Upper lobe of right lung (tissue), 1 donor: ENCODE results near the gene CRLF3. TPM values are rescaled to one million over a fixed set of nuclear protein-coding genes. Genes with fewer than 3 reads are reported as not detected.
A peak's percentile ranks its signal among the peaks of the same experiment; 100 is the strongest.

Experiments used
- ATAC-seq: fragments of 200-7000 bp; cut with Tn5 transposase; one replicate; pipeline ENCODE4 v1.9.1; 2020; ENCODE audit warnings: mild to moderate bottlenecking, moderate library complexity
- DNase-seq: peaks from one replicate; pipeline ENCODE4 v3.0.0-alpha.2; 2020
- H3K27ac ChIP-seq: fragments of 200-600 bp; one replicate; pipeline ENCODE4 v1.8.0; 2022
- H3K27me3 ChIP-seq: fragments of 200-600 bp; one replicate; pipeline ENCODE4 v1.8.0; 2022; ENCODE audit warnings: mild to moderate bottlenecking
- H3K36me3 ChIP-seq: fragments of 200-600 bp; one replicate; pipeline ENCODE4 v1.8.0; 2022
- H3K4me1 ChIP-seq: fragments of 200-600 bp; one replicate; pipeline ENCODE4 v1.8.0; 2022
- H3K4me3 ChIP-seq: fragments of 200-600 bp; one replicate; pipeline ENCODE4 v1.8.0; 2022; ENCODE audit warnings: mild to moderate bottlenecking
- H3K9me3 ChIP-seq: fragments of 200-600 bp; one replicate; pipeline ENCODE4 v1.8.0; 2022
- intact Hi-C: fragments of 100-400 bp; cut with DNase I; formaldehyde crosslinking; loops from one replicate; pipeline ENCODE4 v1.11.0; 2022
- long read RNA-seq: library from polyadenylated mRNA; unstranded; transcript quantifications from one replicate; pipeline ENCODE4 v2.0.0, GENCODE V29; 2021
- total RNA-seq: library from RNA; stranded (reverse); fragmentation: NEBNext Ultra II Directional; extraction: Animal tissue kit (Norgen Biotek cat#: 25700); gene quantifications from one replicate; pipeline ENCODE4 v1.2.1, GENCODE V29; 2021
- TF ChIP-seq, protein P1 (sequence below): fragments of 200-600 bp; IDR thresholded peaks from one replicate; pipeline ENCODE4 v1.8.0; 2022; ENCODE audit warnings: antibody characterized with exemption
- donor health status: DM: no; HTN: yes; CAD: no; lungs with severe emphysema.

The CRLF3 gene, protein sequence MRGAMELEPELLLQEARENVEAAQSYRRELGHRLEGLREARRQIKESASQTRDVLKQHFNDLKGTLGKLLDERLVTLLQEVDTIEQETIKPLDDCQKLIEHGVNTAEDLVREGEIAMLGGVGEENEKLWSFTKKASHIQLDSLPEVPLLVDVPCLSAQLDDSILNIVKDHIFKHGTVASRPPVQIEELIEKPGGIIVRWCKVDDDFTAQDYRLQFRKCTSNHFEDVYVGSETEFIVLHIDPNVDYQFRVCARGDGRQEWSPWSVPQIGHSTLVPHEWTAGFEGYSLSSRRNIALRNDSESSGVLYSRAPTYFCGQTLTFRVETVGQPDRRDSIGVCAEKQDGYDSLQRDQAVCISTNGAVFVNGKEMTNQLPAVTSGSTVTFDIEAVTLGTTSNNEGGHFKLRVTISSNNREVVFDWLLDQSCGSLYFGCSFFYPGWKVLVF
- 20.1 TPM for total RNA-seq
- long read RNA-seq, transcript CRLF3-201 (8 exons, 2,957 nt) = major isoform, 40 of 64 reads
- long read RNA-seq, partial matches to known transcripts = 2 of 64 reads
- long read RNA-seq, other reads (novel, unspliced or antisense) = 22 of 64 reads

DNA sequence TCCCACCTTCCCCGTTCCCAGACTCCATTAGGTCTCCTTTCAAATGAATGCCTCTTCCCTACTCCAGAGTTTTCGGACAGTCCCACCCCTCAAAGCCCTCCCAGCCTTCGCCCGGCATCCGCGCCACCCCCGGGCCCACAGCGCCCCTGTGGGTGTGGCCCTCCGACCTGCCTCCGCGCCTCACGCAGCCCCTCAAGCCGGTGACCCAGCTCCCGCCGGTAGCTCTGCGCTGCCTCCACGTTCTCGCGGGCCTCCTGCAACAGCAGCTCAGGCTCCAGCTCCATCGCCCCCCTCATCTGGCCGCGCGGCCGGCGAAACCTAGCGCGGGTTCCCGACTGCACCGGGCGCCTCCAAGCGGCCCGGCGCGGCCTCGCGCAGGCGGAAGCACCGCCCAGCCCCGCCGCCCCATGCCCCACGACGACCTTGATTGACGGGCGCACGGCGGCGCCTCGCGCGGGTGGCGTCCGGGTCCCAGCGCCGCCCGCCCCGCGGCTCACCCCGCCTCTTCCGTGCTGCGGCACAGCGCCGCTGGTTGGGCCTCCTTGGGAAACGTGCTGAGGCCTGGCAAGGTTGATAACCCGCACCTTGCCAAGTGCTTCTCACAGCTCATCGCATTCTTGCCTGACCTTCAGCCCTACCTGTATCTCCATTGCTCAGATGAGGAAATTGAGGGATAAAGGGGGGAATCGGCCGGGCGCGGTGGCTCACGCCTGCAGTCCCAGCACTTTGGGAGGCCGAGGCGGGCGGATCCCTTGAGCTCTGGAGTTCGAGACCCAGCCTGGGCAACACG, at the start of gene CRLF3:
Gene CRLF3 (minus strand): TSS at position 337 of the 790 bp plus-strand sequence. CDS start 41 bp downstream, at position 296.
- no peaks in the 10 kb centered on the region for H3K9me3 ChIP-seq
- DNase-seq (peak; percentile 96), ATAC-seq (peak; percentile 99)
- peaks cover 40% of the 10 kb centered on the region for H3K4me1 ChIP-seq
- TF ChIP-seq, protein P1, sequence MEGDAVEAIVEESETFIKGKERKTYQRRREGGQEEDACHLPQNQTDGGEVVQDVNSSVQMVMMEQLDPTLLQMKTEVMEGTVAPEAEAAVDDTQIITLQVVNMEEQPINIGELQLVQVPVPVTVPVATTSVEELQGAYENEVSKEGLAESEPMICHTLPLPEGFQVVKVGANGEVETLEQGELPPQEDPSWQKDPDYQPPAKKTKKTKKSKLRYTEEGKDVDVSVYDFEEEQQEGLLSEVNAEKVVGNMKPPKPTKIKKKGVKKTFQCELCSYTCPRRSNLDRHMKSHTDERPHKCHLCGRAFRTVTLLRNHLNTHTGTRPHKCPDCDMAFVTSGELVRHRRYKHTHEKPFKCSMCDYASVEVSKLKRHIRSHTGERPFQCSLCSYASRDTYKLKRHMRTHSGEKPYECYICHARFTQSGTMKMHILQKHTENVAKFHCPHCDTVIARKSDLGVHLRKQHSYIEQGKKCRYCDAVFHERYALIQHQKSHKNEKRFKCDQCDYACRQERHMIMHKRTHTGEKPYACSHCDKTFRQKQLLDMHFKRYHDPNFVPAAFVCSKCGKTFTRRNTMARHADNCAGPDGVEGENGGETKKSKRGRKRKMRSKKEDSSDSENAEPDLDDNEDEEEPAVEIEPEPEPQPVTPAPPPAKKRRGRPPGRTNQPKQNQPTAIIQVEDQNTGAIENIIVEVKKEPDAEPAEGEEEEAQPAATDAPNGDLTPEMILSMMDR = peak; percentile 57
- intact Hi-C loops = no loop called here
- H3K4me3 ChIP-seq = peak within 1 kb of the TSS; percentile 85
- no peaks in the 10 kb centered on the region for H3K36me3 ChIP-seq
- H3K27me3 ChIP-seq = no peaks in the 10 kb centered on the region
- peak within 1 kb of the TSS; percentile 86 for H3K27ac ChIP-seq

DNA sequence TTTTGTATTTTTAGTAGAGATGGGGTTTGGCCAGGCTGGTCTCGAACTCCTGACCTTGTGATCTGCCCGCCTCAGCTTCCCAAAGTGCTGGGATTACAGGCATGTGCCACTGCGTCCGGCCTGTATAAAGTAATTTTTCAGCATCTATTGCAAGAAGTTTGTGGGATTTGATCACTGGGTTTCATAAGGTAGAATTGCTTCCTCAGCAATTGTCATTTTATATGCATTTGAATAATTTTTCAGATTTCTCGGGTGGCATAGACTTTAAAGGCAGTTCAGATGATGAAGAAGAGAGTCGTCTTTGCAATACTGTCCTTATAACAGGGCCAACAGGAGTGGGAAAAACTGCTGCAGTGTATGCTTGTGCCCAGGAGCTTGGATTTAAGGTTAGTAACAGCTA, 44.5 kb upstream of the CRLF3 start:
- no peaks in the 10 kb centered on the region for H3K27me3 ChIP-seq
- TF ChIP-seq, protein P1 = no peak
- H3K9me3 ChIP-seq = no peaks in the 10 kb centered on the region
- H3K4me3 ChIP-seq = no peak overlapping the region
- intact Hi-C loops = no loop called here
- H3K27ac ChIP-seq = no peak overlapping the region
- DNase-seq (no peak), ATAC-seq (no peak)
- no peaks in the 10 kb centered on the region for H3K36me3 ChIP-seq
- no peaks in the 10 kb centered on the region for H3K4me1 ChIP-seq

DNA sequence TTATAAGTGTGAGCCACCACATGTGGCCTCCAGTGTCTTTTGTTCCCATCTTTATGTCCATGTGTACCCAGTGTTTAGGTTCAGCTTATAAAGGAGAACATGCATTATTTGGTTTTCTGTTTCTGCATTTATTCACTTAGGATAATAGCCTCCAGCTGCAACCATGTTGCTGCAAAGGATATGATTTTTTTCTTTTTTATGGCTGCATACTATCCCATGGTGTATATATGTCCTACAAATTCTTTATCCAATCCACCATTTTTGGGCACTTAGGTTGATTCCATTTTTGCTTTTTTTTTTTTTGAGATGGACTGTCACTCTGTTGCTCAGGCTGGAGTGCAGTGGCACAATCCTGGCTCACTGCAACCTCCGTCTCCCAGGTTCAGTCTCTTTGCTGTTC, 40.1 kb upstream of the CRLF3 start:
- DNase-seq (no peak), ATAC-seq (no peak)
- H3K9me3 ChIP-seq = no peaks in the 10 kb centered on the region
- H3K27me3 ChIP-seq = no peaks in the 10 kb centered on the region
- H3K36me3 ChIP-seq = no peaks in the 10 kb centered on the region
- H3K27ac ChIP-seq = no peak overlapping the region
- intact Hi-C loops = no loop called here
- TF ChIP-seq, protein P1 = no peak
- H3K4me3 ChIP-seq = no peak overlapping the region
- no peaks in the 10 kb centered on the region for H3K4me1 ChIP-seq

DNA sequence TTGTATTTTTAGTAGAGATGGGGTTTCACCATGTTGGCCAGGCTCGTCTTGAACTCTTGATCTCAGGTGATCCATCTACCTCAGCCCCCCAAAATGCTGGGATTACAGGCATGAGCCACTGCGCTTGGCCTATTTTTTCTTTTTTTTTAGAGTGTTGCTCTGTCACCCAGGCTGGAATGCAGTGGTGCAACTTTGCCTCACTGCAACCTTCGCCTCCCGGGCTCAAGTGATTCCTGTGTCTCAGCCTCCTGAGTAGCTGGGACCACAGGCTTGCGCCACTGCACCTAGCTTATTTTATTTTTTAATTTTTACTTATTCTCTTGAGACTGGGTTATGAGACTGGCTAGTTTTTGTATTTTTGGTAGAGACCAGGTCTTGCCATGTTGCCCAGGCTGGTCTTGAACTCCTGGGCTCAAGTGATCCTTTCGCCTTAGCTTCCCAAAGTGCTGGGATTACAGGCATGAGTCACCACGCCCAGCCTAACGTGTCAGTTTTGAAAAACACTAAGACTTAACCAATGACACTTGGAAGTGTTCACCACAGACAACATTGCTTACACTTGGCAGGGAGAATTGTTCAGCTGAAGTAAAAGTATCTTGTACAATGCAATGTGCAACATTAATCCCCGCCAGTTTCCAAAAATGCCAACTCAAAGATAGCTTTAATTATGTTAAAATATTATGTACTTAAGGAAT, 34.2 kb upstream of the CRLF3 start:
- Histone ChIP-seq H3K4me3 (no peak overlapping the region), H3K27ac (no peak overlapping the region), H3K36me3 (no peaks in the 10 kb centered on the region), H3K9me3 (no peaks in the 10 kb centered on the region), H3K4me1 (no peaks in the 10 kb centered on the region), H3K27me3 (no peaks in the 10 kb centered on the region)
- TF ChIP-seq, protein P1 = no peak
- DNase-seq (peak; percentile 8), ATAC-seq (no peak)
- intact Hi-C loops = no loop called here

DNA sequence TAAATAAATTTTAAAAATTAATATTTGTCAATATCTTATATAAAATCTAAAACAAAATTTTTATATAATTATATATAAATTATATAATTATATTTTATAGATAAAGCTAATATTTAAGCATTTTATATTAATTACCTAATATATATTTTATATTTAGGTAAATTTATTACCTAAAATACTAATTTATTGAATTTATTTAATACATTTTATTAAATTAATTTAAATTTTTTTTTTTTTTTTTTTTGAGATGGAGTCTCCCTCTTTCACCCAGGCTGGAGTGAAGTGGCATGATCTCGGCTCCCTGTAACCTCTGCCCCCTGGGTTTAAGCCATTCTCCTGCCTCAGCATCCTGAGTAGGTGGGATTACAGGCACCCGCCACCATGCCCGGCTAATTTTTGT, 29.7 kb upstream of the CRLF3 start:
- Histone ChIP-seq H3K27ac (no peak overlapping the region), H3K27me3 (no peaks in the 10 kb centered on the region), H3K36me3 (no peaks in the 10 kb centered on the region), H3K9me3 (no peaks in the 10 kb centered on the region), H3K4me3 (no peak overlapping the region), H3K4me1 (no peaks in the 10 kb centered on the region)
- ATAC-seq (no peak), DNase-seq (no peak)
- TF ChIP-seq, protein P1 = no peak
- intact Hi-C loops = no loop called here
